C4-2B (cell line): ENCODE data around the gene INO80E.
A peak's percentile ranks its signal among the peaks of the same experiment; 100 is the strongest.

Experiments used
- H3K27ac ChIP-seq: fragments of 450-650 bp; 2 replicates; pipeline ENCODE4 v1.5.1; 2017
- CTCF ChIP-seq: fragments of 450-650 bp; conservative IDR thresholded peaks from 2 replicates; pipeline ENCODE4 v1.5.1; 2017; ENCODE audit warnings: mild to moderate bottlenecking
- ZFX ChIP-seq: fragments of 450-650 bp; IDR thresholded peaks from 2 replicates; pipeline ENCODE4 v1.6.1; 2017

Gene INO80E

GRCh38 chr16:30004424-30004776, 8.4 kb downstream of the INO80E start:
- TF ChIP-seq ZFX: no peak
- TF ChIP-seq CTCF: no peak
- no peak overlapping the region for H3K27ac ChIP-seq

GRCh38 chr16:30004811-30005242, 8.8 kb downstream of the INO80E start:
- H3K27ac ChIP-seq: no peak overlapping the region
- TF ChIP-seq CTCF (no peak), ZFX (no peak)

GRCh38 chr16:30005341-30006094, 9.5 kb downstream of the INO80E start:
- TF ChIP-seq ZFX: no peak
- peak; percentile 85 for TF ChIP-seq CTCF
- H3K27ac ChIP-seq: no peak overlapping the region

- TF ChIP-seq CTCF (no peak), ZFX (no peak)
- no peak overlapping the region for H3K27ac ChIP-seq
These were observed 10.0 kb downstream of the INO80E start for GRCh38 chr16:30006095-30006473.

- TF ChIP-seq ZFX (no peak), CTCF (no peak)
- H3K27ac ChIP-seq: no peak overlapping the region
These were observed 10.8 kb downstream of the INO80E start for GRCh38 chr16:30006659-30007377.

GRCh38 chr16:30007378-30007895, 11.4 kb downstream of the INO80E start:
- TF ChIP-seq CTCF (no peak), ZFX (no peak)
- H3K27ac ChIP-seq: no peak overlapping the region

- no peak for TF ChIP-seq ZFX
- TF ChIP-seq CTCF: no peak
These were observed 13.2 kb downstream of the INO80E start for GRCh38 chr16:30009085-30009862.

More at GRCh38 chr16:30009085-30009862, 13.2 kb downstream of the INO80E start:
- H3K27ac ChIP-seq: no peak overlapping the region
